GM20000 (cell line): ENCODE measurements around the gene PCED1B.

Experiments used
- DNase-seq: peaks from one replicate; pipeline ENCODE4 v3.0.0; 2012; ENCODE audit warnings: low spot score
- CTCF ChIP-seq: IDR thresholded peaks from 2 replicates; pipeline ENCODE4 v1.5.1; 2012; ENCODE audit warnings: mild to moderate bottlenecking, control low read depth; ENCODE audit errors: extremely low read depth, missing control alignments

PCED1B gene

GRCh38 chr12:47105914-47106674 is 26.7 kb downstream of the PCED1B start:
- no peak for TF ChIP-seq CTCF
- DNase-seq = no peak

DNA sequence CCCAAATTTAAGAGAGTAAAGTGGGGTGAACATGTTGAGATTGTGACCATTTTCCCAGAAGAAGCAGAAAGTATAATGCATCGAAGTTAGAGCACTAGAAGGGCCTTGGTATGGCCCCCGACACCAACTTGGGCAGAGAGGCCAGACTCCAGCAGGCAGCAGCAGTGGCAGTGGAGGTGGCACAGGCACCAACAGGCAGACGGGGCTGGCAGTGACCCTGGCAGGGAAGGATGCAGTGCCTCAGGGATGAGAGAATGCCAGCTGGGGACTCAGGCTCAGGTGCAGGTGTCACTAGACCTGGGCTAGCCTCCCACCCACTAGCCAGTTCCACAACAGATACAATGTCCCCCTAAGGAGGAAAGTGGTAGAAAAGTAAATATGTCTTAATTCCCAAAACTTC is 28.0 kb downstream of the PCED1B start:
- no peak for DNase-seq
- no peak for TF ChIP-seq CTCF

GRCh38 chr12:47107926-47108325 is 28.5 kb downstream of the PCED1B start:
- TF ChIP-seq CTCF = no peak
- DNase-seq = no peak

GRCh38 chr12:47110011-47110541 is 30.7 kb downstream of the PCED1B start:
- TF ChIP-seq CTCF = no peak
- no peak for DNase-seq

- DNase-seq = no peak
Observed at GRCh38 chr12:47110718-47111391, 31.4 kb downstream of the PCED1B start.

DNA sequence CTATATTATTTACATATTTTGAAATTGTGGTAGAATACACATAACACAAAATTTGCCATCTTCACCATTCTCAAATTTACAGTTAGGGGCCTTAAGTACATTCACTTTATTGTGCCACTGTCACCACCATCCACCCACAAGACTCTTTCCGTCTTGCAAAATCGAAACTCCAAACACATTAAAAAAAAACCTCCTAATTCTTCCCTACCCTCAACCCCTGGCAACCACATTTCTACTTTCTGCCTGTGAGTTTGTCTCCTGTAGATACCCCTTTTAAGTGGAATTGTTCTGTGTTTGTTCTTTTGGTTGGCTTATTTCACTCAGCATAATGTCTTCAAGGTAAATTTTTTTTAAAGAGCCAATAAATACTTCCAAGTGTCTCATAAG is 32.0 kb downstream of the PCED1B start:
- DNase-seq = no peak
- TF ChIP-seq CTCF = no peak

More at GRCh38 chr12:47110718-47111391, 31.4 kb downstream of the PCED1B start:
- TF ChIP-seq CTCF = no peak

DNA sequence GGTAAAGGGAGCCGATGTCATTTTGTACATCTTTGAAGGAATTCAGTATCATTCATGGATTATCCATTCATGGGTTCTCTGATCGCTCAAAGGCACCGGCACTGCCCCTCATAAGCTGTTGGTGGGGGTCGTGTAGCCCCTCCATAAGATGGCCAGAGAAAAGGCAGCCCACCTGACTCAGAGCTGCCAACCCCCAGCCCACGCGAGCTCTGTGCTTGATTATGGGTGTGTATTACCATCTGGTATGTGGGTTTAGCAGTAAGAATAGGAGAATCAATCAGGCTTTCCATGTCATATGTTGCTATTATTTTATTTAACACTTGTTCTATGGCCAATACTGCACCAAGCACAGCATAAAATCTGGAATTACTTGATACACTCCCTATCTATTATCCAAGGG is 32.4 kb downstream of the PCED1B start:
- TF ChIP-seq CTCF = no peak
- no peak for DNase-seq
